GM21526 (cell line): Measurements from ENCODE around the gene INS.

Experiments
- ATAC-seq: cut with Tn5 transposase; IDR thresholded peaks from one replicate; pipeline ENCODE4 v1.9.1; 2021; ENCODE audit warnings: moderate library complexity; ENCODE audit not compliant: unreplicated experiment, low FRiP score

Gene INS

GRCh38 chr11:2149864-2150847 lies 10.9 kb downstream of the INS start:
- no peak for ATAC-seq

GRCh38 chr11:2149460-2149859 lies 11.5 kb downstream of the INS start:
- no peak for ATAC-seq

GRCh38 chr11:2148595-2148994 lies 12.4 kb downstream of the INS start:
- no peak for ATAC-seq

GRCh38 chr11:2147391-2147790 lies 13.6 kb downstream of the INS start:
- no peak for ATAC-seq

- ATAC-seq: no peak
These were observed 15.0 kb downstream of the INS start for GRCh38 chr11:2146051-2146450.

GRCh38 chr11:2144544-2145248 lies 16.3 kb downstream of the INS start:
- ATAC-seq: no peak

- no peak for ATAC-seq
These were observed 17.0 kb downstream of the INS start for GRCh38 chr11:2143799-2144543.

GRCh38 chr11:2143477-2143798 lies 17.6 kb downstream of the INS start:
- ATAC-seq: no peak

GRCh38 chr11:2142762-2143202 lies 18.2 kb downstream of the INS start:
- ATAC-seq: no peak

- no peak for ATAC-seq
These were observed 18.7 kb downstream of the INS start for GRCh38 chr11:2142300-2142759.

- ATAC-seq: no peak
These were observed 20.3 kb downstream of the INS start for GRCh38 chr11:2140411-2141400.

GRCh38 chr11:2139621-2140337 lies 21.2 kb downstream of the INS start:
- ATAC-seq: no peak

GRCh38 chr11:2139123-2139521 lies 21.9 kb downstream of the INS start, which contains the start of gene IGF2:
Gene IGF2 (minus strand): TSS chr11:2139389. CDS start chr11:2135523, 3,866 bp downstream.
- no peak for ATAC-seq

- ATAC-seq: no peak
These were observed 22.4 kb downstream of the INS start for GRCh38 chr11:2138431-2139122.

GRCh38 chr11:2138068-2138430 lies 23.0 kb downstream of the INS start:
- ATAC-seq: no peak

- no peak for ATAC-seq
These were observed 23.6 kb downstream of the INS start for GRCh38 chr11:2137202-2138067.

- no peak for ATAC-seq
These were observed 24.1 kb downstream of the INS start for GRCh38 chr11:2136952-2137201.
